Measurements from ENCODE around the gene EML5. TPM values are rescaled to one million over a fixed set of nuclear protein-coding genes. Genes with fewer than 3 reads are reported as not detected.

EML5 gene
- total RNA-seq, 1 donor from 2014 or later, result 2.4 TPM

DNA sequence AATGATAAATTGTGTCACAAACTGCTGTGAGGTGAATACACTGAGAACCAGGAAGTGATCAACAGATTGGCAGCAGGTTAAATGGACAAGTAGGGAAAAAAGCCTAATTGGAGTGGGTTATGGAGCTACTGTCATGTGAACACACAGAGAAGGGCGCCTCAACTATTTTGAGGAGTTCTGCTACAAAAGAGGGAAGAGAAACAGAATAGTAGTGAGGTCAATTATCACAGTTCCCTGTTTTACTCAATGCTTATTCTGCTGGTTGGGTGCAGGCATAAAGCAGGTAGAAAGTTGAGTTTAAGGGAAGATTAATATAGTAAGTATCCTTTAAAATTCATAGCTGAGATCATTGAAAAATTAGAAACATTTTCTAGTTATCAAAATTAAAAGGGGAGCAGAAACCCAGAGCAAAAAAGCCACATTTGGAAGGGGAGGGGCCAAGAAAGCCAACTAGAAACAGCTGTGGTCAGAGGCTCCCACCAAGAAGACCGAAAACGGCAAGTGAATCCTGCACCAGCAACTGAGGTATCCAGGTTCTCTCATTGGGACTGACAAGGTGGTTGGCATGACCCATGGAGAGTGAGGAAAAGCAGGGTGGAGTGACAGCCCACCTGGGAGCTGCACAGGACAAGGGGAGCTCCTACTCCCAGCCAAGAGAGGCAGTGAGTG lies 124.2 kb downstream of the EML5 start:
- ATAC-seq, result peak; percentile 26 to 55
- intact Hi-C loops (cut with DNase I), result no loop called here
- Histone ChIP-seq H3K27me3 (ENCODE audit: low read depth) (no peaks in the 10 kb centered on the region), H3K36me3 (no peaks in the 10 kb centered on the region), H3K4me3 (no peak overlapping the region), H3K27ac (no peak overlapping the region), H3K4me1 (peaks cover 6% of the 10 kb centered on the region), H3K9me3 (no peaks in the 10 kb centered on the region)
- TF ChIP-seq CTCF (IDR thresholded peaks at IDR 0.05), result no peak
- DNase-seq, result no peak

GRCh38 chr14:88667555-88668273 lies 125.0 kb downstream of the EML5 start:
- Histone ChIP-seq H3K9me3 (no peaks in the 10 kb centered on the region), H3K4me3 (no peak overlapping the region), H3K4me1 (peaks cover 6% of the 10 kb centered on the region), H3K27ac (no peak overlapping the region), H3K27me3 (ENCODE audit: low read depth) (no peaks in the 10 kb centered on the region), H3K36me3 (no peaks in the 10 kb centered on the region)
- intact Hi-C loops (cut with DNase I), result no loop called here
- ATAC-seq (peak; percentile 91 to 92), DNase-seq (no peak)
- TF ChIP-seq CTCF (IDR thresholded peaks at IDR 0.05), result peak; percentile 80

DNA sequence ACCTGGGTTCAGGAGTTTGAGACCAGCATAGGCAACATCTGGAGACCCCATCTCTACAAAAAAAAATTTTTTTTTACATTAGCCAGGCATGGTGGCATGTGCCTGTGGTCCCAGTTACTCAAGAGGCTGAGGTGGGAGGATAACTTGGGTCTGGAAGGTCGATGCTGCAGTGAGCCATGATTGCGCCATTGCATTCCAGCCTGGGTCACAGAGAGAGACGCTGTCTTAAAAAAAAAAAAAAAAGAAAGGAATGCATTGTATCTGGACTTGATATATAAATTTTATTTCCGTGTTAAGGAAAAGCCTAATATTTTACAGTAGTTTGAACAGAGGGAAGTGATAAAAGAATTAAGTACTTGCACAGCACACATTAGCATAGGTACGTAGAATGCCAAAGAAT lies 132.7 kb downstream of the EML5 start:
- ATAC-seq, result no peak
- no peak for DNase-seq

DNA sequence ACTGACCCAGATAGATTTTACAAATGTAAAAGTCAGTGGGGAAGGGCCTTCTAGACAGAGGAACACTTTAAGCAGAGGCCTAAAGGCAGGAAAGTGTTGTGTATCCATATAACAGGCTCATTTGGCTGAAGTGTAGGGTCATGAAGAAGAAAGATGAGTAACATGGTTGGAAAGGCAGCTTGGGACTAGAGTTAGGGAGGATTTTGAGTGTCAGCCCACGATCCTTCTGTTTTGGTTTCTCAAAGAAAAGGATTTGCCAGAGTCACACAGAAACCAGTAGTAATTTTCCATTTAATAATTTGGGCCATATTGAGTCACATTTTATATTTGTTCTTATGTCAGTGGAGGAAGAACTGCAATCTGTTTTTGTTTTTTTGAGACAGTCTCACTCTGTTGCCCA lies 153.5 kb downstream of the EML5 start:
- no peak overlapping the region for H3K27ac ChIP-seq
- no peak overlapping the region for H3K4me3 ChIP-seq
- intact Hi-C loops (cut with DNase I), result no loop called here
- H3K4me1 ChIP-seq, result no peaks in the 10 kb centered on the region
- no peak for TF ChIP-seq CTCF (IDR thresholded peaks at IDR 0.05)
- no peaks in the 10 kb centered on the region for H3K27me3 ChIP-seq (ENCODE audit: low read depth)
- H3K36me3 ChIP-seq, result no peaks in the 10 kb centered on the region
- ATAC-seq (no peak), DNase-seq (no peak)
- peaks cover 11% of the 10 kb centered on the region for H3K9me3 ChIP-seq

More for the DNA sequence above, 132.7 kb downstream of the EML5 start:
- no peaks in the 10 kb centered on the region for H3K4me1 ChIP-seq
- intact Hi-C loops (cut with DNase I), result no loop called here
- no peaks in the 10 kb centered on the region for H3K36me3 ChIP-seq
- no peaks in the 10 kb centered on the region for H3K27me3 ChIP-seq (ENCODE audit: low read depth)
- H3K9me3 ChIP-seq, result no peaks in the 10 kb centered on the region
- no peak overlapping the region for H3K27ac ChIP-seq
- H3K4me3 ChIP-seq, result no peak overlapping the region
- no peak for TF ChIP-seq CTCF (IDR thresholded peaks at IDR 0.05)

GRCh38 chr14:88632512-88632911 lies 160.2 kb downstream of the EML5 start:
- no peak overlapping the region for H3K27ac ChIP-seq
- no peak overlapping the region for H3K4me3 ChIP-seq
- no peak for TF ChIP-seq CTCF (IDR thresholded peaks at IDR 0.05)
- H3K36me3 ChIP-seq, result no peaks in the 10 kb centered on the region
- no peaks in the 10 kb centered on the region for H3K9me3 ChIP-seq
- H3K4me1 ChIP-seq, result no peaks in the 10 kb centered on the region
- H3K27me3 ChIP-seq (ENCODE audit: low read depth), result no peaks in the 10 kb centered on the region
- intact Hi-C loops (cut with DNase I), result no loop called here
- ATAC-seq (peak; percentile 11 to 40), DNase-seq (no peak)
